Measurements from ENCODE around the gene VTI1A.

The VTI1A gene

GRCh38 chr10:112711366-112711765, 264.4 kb downstream of the VTI1A start:
- Histone ChIP-seq H3K4me2 (ENCODE audit: low read depth, low read length) (no peak overlapping the region), H4K20me1 (ENCODE audit: insufficient read depth, low read length) (no peaks in the 10 kb centered on the region), H2AFZ (ENCODE audit: low read length) (no peak overlapping the region), H3K27me3 (replicated peaks; ENCODE audit: insufficient read depth, low read length) (no peaks in the 10 kb centered on the region), H3F3A (ENCODE audit: insufficient read depth, low read length) (no peaks in the 10 kb centered on the region), H3K4me1 (ENCODE audit: low read length) (no peaks in the 10 kb centered on the region), H3K9me3 (replicated peaks; ENCODE audit: insufficient read depth, low read length) (no peaks in the 10 kb centered on the region), H3K9ac (ENCODE audit: low read length) (no peak overlapping the region), H3K4me3 (ENCODE audit: low read length) (no peak overlapping the region), H3K9me2 (replicated peaks; ENCODE audit: insufficient read depth, low read length) (no peaks in the 10 kb centered on the region), H3K27ac (ENCODE audit: low read length) (no peak overlapping the region), H3K36me3 (replicated peaks; ENCODE audit: insufficient read depth, low read length) (no peaks in the 10 kb centered on the region), H3K79me2 (ENCODE audit: low read length) (no peaks in the 10 kb centered on the region)
- no peak for DNase-seq
- no peak for TF ChIP-seq CTCF (IDR thresholded peaks at IDR 0.05; ENCODE audit: low read length)
- no peak for TF ChIP-seq EZH2phosphoT487 (IDR thresholded peaks at IDR 0.05; ENCODE audit: low read length)
- TF ChIP-seq EZH2 (optimal IDR thresholded peaks at IDR 0.05; ENCODE audit: low read depth, low read length): no peak

DNA sequence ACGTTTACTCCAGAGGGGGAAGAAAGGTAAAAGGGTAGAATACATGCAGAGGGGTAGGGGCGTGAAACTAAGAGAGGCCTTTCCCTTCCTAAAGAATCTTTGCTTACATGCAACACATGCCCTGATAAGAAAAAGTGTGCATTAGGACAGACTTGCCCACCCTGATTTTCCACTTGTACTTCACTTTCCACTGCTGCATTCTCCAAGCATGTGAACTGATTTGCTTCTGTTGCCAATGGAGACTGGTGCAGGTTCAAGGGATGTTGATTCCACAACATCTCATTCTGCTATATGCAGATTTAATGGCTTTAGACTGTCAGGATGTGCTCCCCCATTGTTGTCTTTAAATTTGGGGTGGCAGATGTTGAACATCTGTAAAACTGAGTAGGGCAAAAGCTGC, 265.5 kb downstream of the VTI1A start:
- no peaks in the 10 kb centered on the region for H3K79me2 ChIP-seq (ENCODE audit: low read length)
- H3K4me2 ChIP-seq (ENCODE audit: low read depth, low read length): no peak overlapping the region
- no peaks in the 10 kb centered on the region for H3K9me3 ChIP-seq (replicated peaks; ENCODE audit: insufficient read depth, low read length)
- H3K27ac ChIP-seq (ENCODE audit: low read length): no peak overlapping the region
- H3K9ac ChIP-seq (ENCODE audit: low read length): no peak overlapping the region
- H2AFZ ChIP-seq (ENCODE audit: low read length): no peak overlapping the region
- no peaks in the 10 kb centered on the region for H3K27me3 ChIP-seq (replicated peaks; ENCODE audit: insufficient read depth, low read length)
- no peaks in the 10 kb centered on the region for H4K20me1 ChIP-seq (ENCODE audit: insufficient read depth, low read length)
- H3F3A ChIP-seq (ENCODE audit: insufficient read depth, low read length): no peaks in the 10 kb centered on the region
- no peaks in the 10 kb centered on the region for H3K4me1 ChIP-seq (ENCODE audit: low read length)
- no peaks in the 10 kb centered on the region for H3K36me3 ChIP-seq (replicated peaks; ENCODE audit: insufficient read depth, low read length)
- H3K9me2 ChIP-seq (replicated peaks; ENCODE audit: insufficient read depth, low read length): no peaks in the 10 kb centered on the region
- DNase-seq: no peak
- no peak overlapping the region for H3K4me3 ChIP-seq (ENCODE audit: low read length)
- TF ChIP-seq EZH2phosphoT487 (IDR thresholded peaks at IDR 0.05; ENCODE audit: low read length) (no peak), CTCF (IDR thresholded peaks at IDR 0.05; ENCODE audit: low read length) (no peak), EZH2 (optimal IDR thresholded peaks at IDR 0.05; ENCODE audit: low read depth, low read length) (no peak)

GRCh38 chr10:112713411-112713810, 266.4 kb downstream of the VTI1A start:
- Histone ChIP-seq H3K79me2 (ENCODE audit: low read length) (no peaks in the 10 kb centered on the region), H2AFZ (ENCODE audit: low read length) (no peak overlapping the region), H3K9me2 (replicated peaks; ENCODE audit: insufficient read depth, low read length) (no peaks in the 10 kb centered on the region), H3K4me2 (ENCODE audit: low read depth, low read length) (no peak overlapping the region), H3K9ac (ENCODE audit: low read length) (no peak overlapping the region), H4K20me1 (ENCODE audit: insufficient read depth, low read length) (no peaks in the 10 kb centered on the region), H3K4me3 (ENCODE audit: low read length) (no peak overlapping the region), H3K27ac (ENCODE audit: low read length) (no peak overlapping the region), H3K27me3 (replicated peaks; ENCODE audit: insufficient read depth, low read length) (no peaks in the 10 kb centered on the region), H3K4me1 (ENCODE audit: low read length) (no peaks in the 10 kb centered on the region), H3K36me3 (replicated peaks; ENCODE audit: insufficient read depth, low read length) (no peaks in the 10 kb centered on the region), H3F3A (ENCODE audit: insufficient read depth, low read length) (no peaks in the 10 kb centered on the region), H3K9me3 (replicated peaks; ENCODE audit: insufficient read depth, low read length) (no peaks in the 10 kb centered on the region)
- TF ChIP-seq EZH2phosphoT487 (IDR thresholded peaks at IDR 0.05; ENCODE audit: low read length): no peak
- TF ChIP-seq CTCF (IDR thresholded peaks at IDR 0.05; ENCODE audit: low read length): no peak
- no peak for TF ChIP-seq EZH2 (optimal IDR thresholded peaks at IDR 0.05; ENCODE audit: low read depth, low read length)
- no peak for DNase-seq
